GM12878 (cell line): ENCODE data around the gene ANOS1. TPM values are rescaled to one million over a fixed set of nuclear protein-coding genes. Genes with fewer than 3 reads are reported as not detected.

Source experiments
- ATAC-seq: fragments of 200-7000 bp; cut with Tn5 transposase; 3 replicates; pipeline ENCODE4 v1.9.1; 2020; ENCODE audit warnings: mild to moderate bottlenecking, moderate library complexity
- BruUV-seq: library from RNA; stranded (reverse); fragments of 400-500 nt; replicated peaks from 2 replicates; lab custom pipeline; 2021; lab: Mats Ljungman, UMichigan
- CTCF ChIA-PET: fragments of 300-600 bp; sonication (Branson Sonifier 250); formaldehyde crosslinking; extraction: SDS; loops from one replicate; lab custom pipeline; 2021; ENCODE audit warnings: inconsistent platforms; lab: Yijun Ruan, JAX
- POLR2A ChIA-PET: fragments of 350-600 bp; formaldehyde crosslinking; extraction: SDS; loops from one replicate; lab custom pipeline; 2021; ENCODE audit warnings: inconsistent platforms; lab: Charles Lee
- RAD21 ChIA-PET: fragments of 300-600 bp; sonication (Branson Sonifier 250); formaldehyde crosslinking; loops from one replicate; lab custom pipeline; 2023; ENCODE audit warnings: antibody characterized with exemption; ENCODE audit not compliant: unreplicated experiment; lab: Charles Lee
- SMC1A ChIA-PET: fragments of 300-600 bp; sonication (Branson Sonifier 250); formaldehyde crosslinking; loops from one replicate; lab custom pipeline; 2023; ENCODE audit not compliant: unreplicated experiment, uncharacterized antibody; lab: Charles Lee
- DNase-seq: peaks from one replicate; pipeline ENCODE4 v3.0.0-alpha.2; 2011; ENCODE audit warnings: low read depth, low spot score
- FAIRE-seq: peaks from 3 replicates; lab custom pipeline; 2011; peaks lifted over from hg19 to GRCh38; lab: Jason Lieb, UNC
- H2AFZ ChIP-seq: 2 replicates; pipeline ENCODE4 v1.6.0; 2011; ENCODE audit warnings: low read depth, low read length, control low read depth; ENCODE audit not compliant: control insufficient read depth
- H3K27ac ChIP-seq: 2 replicates; pipeline ENCODE4 v1.5.1; 2011; ENCODE audit warnings: control low read depth; ENCODE audit not compliant: control insufficient read depth, insufficient read depth
- H3K27me3 ChIP-seq, 2 experiments: replicated peaks in 1 of 2; 2 replicates each; pipeline versions ENCODE4 v1.6.0 to v1.6.1; 2011; ENCODE audit warnings: low read length in 1 of 2; ENCODE audit not compliant: control insufficient read depth in 2 of 2, insufficient read depth in 2 of 2
- H3K36me3 ChIP-seq, 2 experiments: 2 replicates each; pipeline ENCODE4 v1.5.1; 2011; ENCODE audit warnings: low read length in 1 of 2; ENCODE audit not compliant: control insufficient read depth in 2 of 2, insufficient read depth in 2 of 2
- H3K4me1 ChIP-seq: 2 replicates; pipeline ENCODE4 v1.6.1; 2011; ENCODE audit warnings: mild to moderate bottlenecking, low read length, moderate library complexity, mixed read lengths; ENCODE audit not compliant: control insufficient read depth, insufficient read depth
- H3K4me2 ChIP-seq: 2 replicates; pipeline ENCODE4 v1.6.0; 2011; ENCODE audit warnings: control low read depth; ENCODE audit not compliant: control insufficient read depth, insufficient read depth
- H3K4me3 ChIP-seq: fragments of 200-600 bp; sonication (generic); 2 replicates; pipeline ENCODE4 v1.5.1; 2016
- H3K79me2 ChIP-seq: 2 replicates; pipeline ENCODE4 v1.6.0; 2011; ENCODE audit warnings: low read length; ENCODE audit not compliant: control insufficient read depth, insufficient read depth
- H3K9ac ChIP-seq: 2 replicates; pipeline ENCODE4 v1.8.0; 2011; ENCODE audit warnings: low read length, control low read depth, mixed read lengths; ENCODE audit not compliant: control insufficient read depth, insufficient read depth
- H3K9me3 ChIP-seq: replicated peaks from 3 replicates; pipeline ENCODE4 v1.5.1; 2011; ENCODE audit warnings: mild to moderate bottlenecking, low read length; ENCODE audit not compliant: control insufficient read depth, insufficient read depth
- H4K20me1 ChIP-seq: 2 replicates; pipeline ENCODE4 v1.6.0; 2011; ENCODE audit not compliant: control insufficient read depth, insufficient read depth
- FOXK2 ChIP-seq: fragments of 450-650 bp; IDR thresholded peaks from 2 replicates; pipeline ENCODE4 v1.6.1; 2017; ENCODE audit warnings: mild to moderate bottlenecking, moderate library complexity
- MTA2 ChIP-seq: fragments of 450-650 bp; IDR thresholded peaks from 2 replicates; pipeline ENCODE4 v1.6.1; 2016; ENCODE audit warnings: low read depth, mild to moderate bottlenecking, moderate library complexity
- RCOR1 ChIP-seq: conservative IDR thresholded peaks from 2 replicates; pipeline ENCODE4 v1.6.1; 2012; ENCODE audit warnings: low read depth, low read length, improper control_type of control experiment
- SMC3 ChIP-seq: IDR thresholded peaks from 2 replicates; pipeline ENCODE4 v1.6.1; 2011; ENCODE audit warnings: low read length, improper control_type of control experiment, borderline replicate concordance
- ZBTB11 ChIP-seq: fragments of 450-650 bp; formaldehyde crosslinking; IDR thresholded peaks from 2 replicates; pipeline ENCODE4 v1.5.0; 2022; ENCODE audit warnings: mild to moderate bottlenecking, missing genetic modification characterization
- ZNF217 ChIP-seq: fragments of 450-650 bp; IDR thresholded peaks from 2 replicates; pipeline ENCODE4 v1.6.1; 2017; ENCODE audit warnings: antibody characterized with exemption, mild to moderate bottlenecking
- WGBS: methylation state at CpG from one replicate; pipeline ENCODE4 v1.1.6; 2016; ENCODE audit warnings: low lambda C conversion rate; ENCODE audit not compliant: insufficient replicate concordance, insufficient coverage; ENCODE audit errors: missing lambda C conversion rate; 5-methylcytosine and 5-hydroxymethylcytosine counted together
- in situ Hi-C: fragments of 300-500 bp; cut with MboI; formaldehyde crosslinking; loops from 9 replicates; pipeline ENCODE4 v1.14.3; 2018; ENCODE audit warnings: mixed read lengths
- intact Hi-C: fragments of 100-400 bp; cut with micrococcal nuclease; formaldehyde crosslinking; loops from one replicate; pipeline ENCODE4 v1.14.2; 2022; ENCODE audit not compliant: unreplicated experiment
- polyA plus RNA-seq, 11 experiments: library from polyadenylated mRNA; depleted of rRNA in 4 of 11; unstranded in 6 of 11; stranded (reverse) in 5 of 11; fragments of >200 nt; fragmentation: Nextera tagmentation in 4 of 11; fragmentation: Illumina TruSeq in 1 of 11; extraction: Ambion mirVana in 4 of 11; extraction: Trizol in 1 of 11; gene quantifications; 1 replicate in 1 of 11; 2 replicates in 10 of 11; pipeline versions ENCODE4 v1.2.1 to v1.2.3, GENCODE V29; 2011 to 2016; ENCODE audit warnings: inconsistent platforms in 2 of 11, missing spikeins in 2 of 11, low read depth in 1 of 11
- total RNA-seq, 4 experiments: library from RNA; depleted of rRNA in 3 of 4; stranded (reverse); fragments of >200 nt in 3 of 4; fragmentation: Illumina TruSeq in 1 of 4; extraction: Trizol in 1 of 4; gene quantifications; 2 replicates each; pipeline versions ENCODE4 v1.2.1 to v1.2.3, GENCODE V29; 2013 to 2021
- TF ChIP-seq, protein P1 (sequence below), 3 experiments: IDR thresholded peaks in 2 of 3; conservative IDR thresholded peaks in 1 of 3; 2 replicates each; pipeline ENCODE4 v1.5.1; 2011; ENCODE audit warnings: low read depth in 3 of 3, low read length in 3 of 3, mild to moderate bottlenecking in 3 of 3, control low read depth in 2 of 3, moderate library complexity in 2 of 3, inconsistent platforms in 1 of 3, mixed read lengths in 1 of 3; ENCODE audit not compliant: control insufficient read depth in 2 of 3, insufficient read depth in 1 of 3; ENCODE audit errors: extremely low read depth in 1 of 3

Gene ANOS1
- total and polyA plus RNA-seq, 10 of the 15 experiments (the other 5 are each of a cell fraction or from before 2014, with no cell fraction given): under 0.01 to 4.0 (median 0.03) TPM; not detected in 3

GRCh38 chrX:8657883-8658282 is 74.1 kb downstream of the ANOS1 start:
- no peak for TF ChIP-seq SMC3
- TF ChIP-seq, protein P1, sequence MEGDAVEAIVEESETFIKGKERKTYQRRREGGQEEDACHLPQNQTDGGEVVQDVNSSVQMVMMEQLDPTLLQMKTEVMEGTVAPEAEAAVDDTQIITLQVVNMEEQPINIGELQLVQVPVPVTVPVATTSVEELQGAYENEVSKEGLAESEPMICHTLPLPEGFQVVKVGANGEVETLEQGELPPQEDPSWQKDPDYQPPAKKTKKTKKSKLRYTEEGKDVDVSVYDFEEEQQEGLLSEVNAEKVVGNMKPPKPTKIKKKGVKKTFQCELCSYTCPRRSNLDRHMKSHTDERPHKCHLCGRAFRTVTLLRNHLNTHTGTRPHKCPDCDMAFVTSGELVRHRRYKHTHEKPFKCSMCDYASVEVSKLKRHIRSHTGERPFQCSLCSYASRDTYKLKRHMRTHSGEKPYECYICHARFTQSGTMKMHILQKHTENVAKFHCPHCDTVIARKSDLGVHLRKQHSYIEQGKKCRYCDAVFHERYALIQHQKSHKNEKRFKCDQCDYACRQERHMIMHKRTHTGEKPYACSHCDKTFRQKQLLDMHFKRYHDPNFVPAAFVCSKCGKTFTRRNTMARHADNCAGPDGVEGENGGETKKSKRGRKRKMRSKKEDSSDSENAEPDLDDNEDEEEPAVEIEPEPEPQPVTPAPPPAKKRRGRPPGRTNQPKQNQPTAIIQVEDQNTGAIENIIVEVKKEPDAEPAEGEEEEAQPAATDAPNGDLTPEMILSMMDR (IDR thresholded peaks at IDR 0.05 in 2 of 3, conservative IDR thresholded peaks at IDR 0.05 in 1 of 3; ENCODE audit: control insufficient read depth in 2 of 3, extremely low read depth in 1 of 3, insufficient read depth in 1 of 3, low read depth in 3 of 3, low read length in 3 of 3): no peak
- no peak for TF ChIP-seq ZNF217
- no peak for TF ChIP-seq FOXK2
- TF ChIP-seq MTA2: no peak
- TF ChIP-seq ZBTB11 (CRISPR knock-in tag): no peak
- no peak for TF ChIP-seq RCOR1
- Histone ChIP-seq H2AFZ (no peak overlapping the region), H4K20me1 (no peaks in the 10 kb centered on the region), H3K4me3 (no peak overlapping the region), H3K79me2 (no peaks in the 10 kb centered on the region), H3K27ac (no peak overlapping the region), H3K9ac (no peak overlapping the region), H3K27me3 (no peaks in the 10 kb centered on the region), H3K4me2 (no peak overlapping the region), H3K36me3 (no peaks in the 10 kb centered on the region), H3K9me3 (no peaks in the 10 kb centered on the region), H3K4me1 (no peaks in the 10 kb centered on the region)
- BruUV-seq: no TSS peak
- intact Hi-C loops (no loop called here), in situ Hi-C loops (no loop called here)
- RAD21 ChIA-PET: no interaction called here
- no peak for DNase-seq
- no peak for ATAC-seq
- SMC1A ChIA-PET: no interaction called here
- POLR2A ChIA-PET: no interaction called here
- CTCF ChIA-PET: no interaction called here
- 2% methylated on average over 2 of the region's 2 CpGs for WGBS
- no peak for FAIRE-seq
